ENCODE data around the gene GPR161.

GRCh38 chr1:168172250-168172915, 35.7 kb upstream of the GPR161 start:
- TF ChIP-seq SUZ12 (IDR thresholded peaks at IDR 0.05) = no peak
- no peak for TF ChIP-seq BHLHE40 (IDR thresholded peaks at IDR 0.05; ENCODE audit: borderline replicate concordance)
- TF ChIP-seq TARDBP (IDR thresholded peaks at IDR 0.05) = no peak
- TF ChIP-seq FOXK2 (IDR thresholded peaks at IDR 0.05) = no peak
- no peak for TF ChIP-seq FOXM1 (IDR thresholded peaks at IDR 0.05; ENCODE audit: borderline replicate concordance)

Measured in HEK293T (cell line).